Astrocyte (in vitro differentiated cells and primary cell): ENCODE results near the gene ZKSCAN1. TPM values are rescaled to one million over a fixed set of nuclear protein-coding genes. Genes with fewer than 3 reads are reported as not detected.

Experiments used
- DNase-seq: peaks from one replicate; pipeline ENCODE4 v3.0.0-alpha.2; 2010; ENCODE audit warnings: low read depth
- FAIRE-seq: peaks from 2 replicates; lab custom pipeline; 2011; peaks lifted over from hg19 to GRCh38; lab: Jason Lieb, UNC
- H2AFZ ChIP-seq: 2 replicates; pipeline ENCODE4 v1.6.0; 2012; ENCODE audit warnings: low read depth, low read length, inconsistent platforms
- H3K27ac ChIP-seq: 2 replicates; pipeline ENCODE4 v1.5.1; 2011; ENCODE audit warnings: low read depth, low read length, inconsistent platforms
- H3K27me3 ChIP-seq: 2 replicates; pipeline ENCODE4 v1.6.0; 2011; ENCODE audit warnings: low read length, inconsistent platforms; ENCODE audit not compliant: insufficient read depth
- H3K36me3 ChIP-seq: 2 replicates; pipeline ENCODE4 v1.5.1; 2011; ENCODE audit warnings: low read length, inconsistent platforms; ENCODE audit not compliant: insufficient read depth
- H3K4me1 ChIP-seq: 2 replicates; pipeline ENCODE4 v1.5.1; 2011; ENCODE audit warnings: low read length, inconsistent platforms; ENCODE audit not compliant: insufficient read depth
- H3K4me2 ChIP-seq: 2 replicates; pipeline ENCODE4 v1.6.0; 2012; ENCODE audit warnings: low read length, inconsistent platforms
- H3K4me3 ChIP-seq: 2 replicates; pipeline ENCODE4 v1.5.1; 2011; ENCODE audit warnings: low read depth, mild to moderate bottlenecking, low read length, inconsistent platforms; ENCODE audit not compliant: insufficient read depth
- H3K79me2 ChIP-seq: 2 replicates; pipeline ENCODE4 v1.6.0; 2012; ENCODE audit warnings: mild to moderate bottlenecking, low read length, inconsistent platforms; ENCODE audit not compliant: insufficient read depth
- H3K9ac ChIP-seq: 2 replicates; pipeline ENCODE4 v1.6.0; 2012; ENCODE audit warnings: mild to moderate bottlenecking, low read length, inconsistent platforms
- H3K9me3 ChIP-seq: 2 replicates; pipeline ENCODE4 v1.5.1; 2012; ENCODE audit warnings: low read depth, mild to moderate bottlenecking, low read length, inconsistent platforms; ENCODE audit not compliant: insufficient read depth
- H4K20me1 ChIP-seq: 2 replicates; pipeline ENCODE4 v1.6.0; 2012; ENCODE audit warnings: low read length, inconsistent platforms; ENCODE audit not compliant: insufficient read depth
- H3K27ac Mint-ChIP-seq: one replicate; pipeline ENCODE4 v1.8.0; 2021; ENCODE audit warnings: mild to moderate bottlenecking, mixed read lengths; ENCODE audit not compliant: unreplicated experiment
- H3K27me3 Mint-ChIP-seq: one replicate; pipeline ENCODE4 v1.8.0; 2021; ENCODE audit warnings: low read depth, mixed read lengths; ENCODE audit not compliant: unreplicated experiment
- H3K36me3 Mint-ChIP-seq: one replicate; pipeline ENCODE4 v1.8.0; 2021; ENCODE audit warnings: low read depth, mixed read lengths; ENCODE audit not compliant: unreplicated experiment
- H3K4me1 Mint-ChIP-seq: one replicate; pipeline ENCODE4 v1.8.0; 2021; ENCODE audit warnings: low read depth, mixed read lengths; ENCODE audit not compliant: unreplicated experiment
- H3K4me3 Mint-ChIP-seq: one replicate; pipeline ENCODE4 v1.8.0; 2021; ENCODE audit warnings: mild to moderate bottlenecking, moderate library complexity, mixed read lengths; ENCODE audit not compliant: unreplicated experiment
- H3K9me3 Mint-ChIP-seq: one replicate; pipeline ENCODE4 v1.8.0; 2021; ENCODE audit warnings: mild to moderate bottlenecking, mixed read lengths; ENCODE audit not compliant: unreplicated experiment
- EZH2 ChIP-seq: IDR thresholded peaks from 2 replicates; pipeline ENCODE4 v1.6.1; 2012; ENCODE audit warnings: mild to moderate bottlenecking, low read length, inconsistent platforms; ENCODE audit not compliant: insufficient read depth
- total RNA-seq: library from RNA; stranded (reverse); gene quantifications from 2 replicates; pipeline ENCODE4 v1.2.1, GENCODE V29; 2021
- TF ChIP-seq, protein P1 (sequence below): IDR thresholded peaks from 2 replicates; pipeline ENCODE4 v1.5.1; 2011; ENCODE audit warnings: low read depth, mild to moderate bottlenecking, inconsistent platforms, low read length, moderate library complexity; ENCODE audit not compliant: insufficient read depth

The ZKSCAN1 gene
- total RNA-seq, 1 donor from 2014 or later = 70.8 TPM

DNA sequence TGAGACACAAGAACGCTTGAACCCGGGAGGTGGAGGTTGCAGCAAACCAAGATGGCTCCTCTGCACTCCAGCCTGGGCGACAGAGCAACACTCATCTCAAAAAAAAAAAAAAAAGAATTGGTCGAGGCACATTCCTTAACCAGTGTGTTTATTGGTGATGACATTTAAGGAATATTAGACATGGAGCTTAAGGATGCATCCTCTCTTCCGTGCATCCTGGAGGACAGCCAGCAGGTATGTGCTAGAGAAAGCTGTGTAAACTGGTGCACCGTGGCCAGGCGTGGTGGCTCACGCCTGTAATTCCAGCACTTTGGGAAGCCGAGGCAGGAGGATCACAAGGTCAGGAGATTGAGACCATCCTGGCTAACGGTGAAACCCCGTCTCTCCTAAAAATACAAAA, 11.8 kb downstream of the ZKSCAN1 start:
- Mint-ChIP-seq H3K36me3 (peaks cover 17% of the 10 kb centered on the region), H3K27ac (no peak overlapping the region), H3K27me3 (no peaks in the 10 kb centered on the region), H3K4me3 (no peak overlapping the region), H3K9me3 (no peaks in the 10 kb centered on the region), H3K4me1 (no peaks in the 10 kb centered on the region)
- H3K36me3 ChIP-seq = peaks cover 51% of the 10 kb centered on the region
- peaks cover 4% of the 10 kb centered on the region for H3K4me1 ChIP-seq
- no peak overlapping the region for H3K9ac ChIP-seq
- no peak overlapping the region for H2AFZ ChIP-seq
- H3K27me3 ChIP-seq = no peaks in the 10 kb centered on the region
- H4K20me1 ChIP-seq = peaks cover 15% of the 10 kb centered on the region
- H3K4me3 ChIP-seq = no peak overlapping the region
- no peak overlapping the region for H3K27ac ChIP-seq
- H3K79me2 ChIP-seq = peaks cover 19% of the 10 kb centered on the region
- TF ChIP-seq, protein P1, sequence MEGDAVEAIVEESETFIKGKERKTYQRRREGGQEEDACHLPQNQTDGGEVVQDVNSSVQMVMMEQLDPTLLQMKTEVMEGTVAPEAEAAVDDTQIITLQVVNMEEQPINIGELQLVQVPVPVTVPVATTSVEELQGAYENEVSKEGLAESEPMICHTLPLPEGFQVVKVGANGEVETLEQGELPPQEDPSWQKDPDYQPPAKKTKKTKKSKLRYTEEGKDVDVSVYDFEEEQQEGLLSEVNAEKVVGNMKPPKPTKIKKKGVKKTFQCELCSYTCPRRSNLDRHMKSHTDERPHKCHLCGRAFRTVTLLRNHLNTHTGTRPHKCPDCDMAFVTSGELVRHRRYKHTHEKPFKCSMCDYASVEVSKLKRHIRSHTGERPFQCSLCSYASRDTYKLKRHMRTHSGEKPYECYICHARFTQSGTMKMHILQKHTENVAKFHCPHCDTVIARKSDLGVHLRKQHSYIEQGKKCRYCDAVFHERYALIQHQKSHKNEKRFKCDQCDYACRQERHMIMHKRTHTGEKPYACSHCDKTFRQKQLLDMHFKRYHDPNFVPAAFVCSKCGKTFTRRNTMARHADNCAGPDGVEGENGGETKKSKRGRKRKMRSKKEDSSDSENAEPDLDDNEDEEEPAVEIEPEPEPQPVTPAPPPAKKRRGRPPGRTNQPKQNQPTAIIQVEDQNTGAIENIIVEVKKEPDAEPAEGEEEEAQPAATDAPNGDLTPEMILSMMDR = no peak
- no peak for TF ChIP-seq EZH2
- H3K4me2 ChIP-seq = no peak overlapping the region
- H3K9me3 ChIP-seq = no peaks in the 10 kb centered on the region
- DNase-seq (no peak), FAIRE-seq (no peak)

DNA sequence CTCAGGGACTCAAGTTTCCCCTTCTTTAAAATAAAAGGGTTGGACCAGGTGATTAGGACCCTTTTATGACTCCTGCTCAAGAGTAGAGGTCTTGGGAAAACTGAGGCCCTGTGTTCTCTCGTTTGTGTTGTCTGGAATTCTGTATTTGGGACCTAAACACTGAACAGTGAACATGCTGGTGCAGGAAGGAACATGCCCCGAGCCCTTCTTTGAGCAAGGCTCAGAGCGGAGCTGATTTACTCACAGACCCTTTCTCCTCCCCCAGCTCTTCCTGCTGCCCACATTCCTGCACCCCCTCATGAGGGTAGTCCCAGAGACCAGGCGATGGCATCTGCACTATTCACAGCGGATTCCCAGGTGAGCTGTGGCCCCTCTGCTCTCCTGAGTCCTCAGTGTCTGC, 14.2 kb downstream of the ZKSCAN1 start:
- Histone ChIP-seq H3K4me2 (no peak overlapping the region), H4K20me1 (peaks cover 5% of the 10 kb centered on the region), H3K79me2 (peaks cover under 1% of the 10 kb centered on the region), H3K4me3 (no peak overlapping the region), H3K9me3 (no peaks in the 10 kb centered on the region), H3K36me3 (peaks cover 56% of the 10 kb centered on the region), H2AFZ (no peak overlapping the region), H3K4me1 (peaks cover 4% of the 10 kb centered on the region), H3K27ac (no peak overlapping the region), H3K27me3 (no peaks in the 10 kb centered on the region), H3K9ac (no peak overlapping the region)
- Mint-ChIP-seq H3K27ac (peak overlapping the region; percentile 13), H3K4me1 (no peaks in the 10 kb centered on the region), H3K36me3 (peaks cover 28% of the 10 kb centered on the region), H3K27me3 (no peaks in the 10 kb centered on the region), H3K9me3 (peaks cover 4% of the 10 kb centered on the region), H3K4me3 (no peak overlapping the region)
- no peak for FAIRE-seq
- DNase-seq = no peak
- no peak for TF ChIP-seq EZH2
- TF ChIP-seq, protein P1 = no peak

DNA sequence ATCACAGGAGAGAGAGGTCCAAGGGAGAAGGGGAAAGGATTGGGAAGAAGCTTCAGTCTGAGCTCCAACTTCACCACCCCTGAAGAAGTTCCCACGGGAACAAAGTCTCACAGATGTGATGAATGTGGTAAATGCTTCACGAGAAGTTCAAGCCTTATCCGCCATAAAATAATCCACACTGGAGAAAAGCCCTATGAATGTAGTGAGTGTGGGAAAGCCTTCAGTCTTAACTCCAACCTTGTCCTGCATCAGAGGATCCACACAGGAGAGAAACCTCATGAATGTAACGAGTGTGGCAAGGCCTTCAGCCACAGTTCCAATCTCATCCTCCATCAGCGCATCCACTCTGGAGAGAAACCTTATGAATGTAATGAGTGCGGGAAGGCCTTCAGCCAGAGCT, 18.1 kb downstream of the ZKSCAN1 start:
- Histone ChIP-seq H3K4me1 (no peaks in the 10 kb centered on the region), H3K36me3 (peaks cover 66% of the 10 kb centered on the region), H3K79me2 (peaks cover 3% of the 10 kb centered on the region), H3K27ac (no peak overlapping the region), H3K9me3 (no peaks in the 10 kb centered on the region), H3K27me3 (no peaks in the 10 kb centered on the region), H3K9ac (no peak overlapping the region), H2AFZ (no peak overlapping the region), H3K4me3 (no peak overlapping the region), H3K4me2 (no peak overlapping the region), H4K20me1 (peaks cover 16% of the 10 kb centered on the region)
- FAIRE-seq = no peak
- H3K36me3 Mint-ChIP-seq = peaks cover 37% of the 10 kb centered on the region
- H3K4me3 Mint-ChIP-seq = no peak overlapping the region
- TF ChIP-seq, protein P1 = no peak
- no peak for TF ChIP-seq EZH2
- H3K27ac Mint-ChIP-seq = no peak overlapping the region
- H3K4me1 Mint-ChIP-seq = peaks cover 7% of the 10 kb centered on the region
- no peaks in the 10 kb centered on the region for H3K27me3 Mint-ChIP-seq
- peaks cover 4% of the 10 kb centered on the region for H3K9me3 Mint-ChIP-seq
- DNase-seq = no peak
